ENCODE data around the gene RREB1.

- TF ChIP-seq CTCF (IDR thresholded peaks at IDR 0.05; ENCODE audit: poor library complexity, severe bottlenecking) (no peak), SMC3 (conservative IDR thresholded peaks at IDR 0.05; ENCODE audit: poor library complexity) (no peak), RAD21 (conservative IDR thresholded peaks at IDR 0.05) (no peak), EZH2 (IDR thresholded peaks at IDR 0.05; ENCODE audit: borderline replicate concordance, insufficient read depth, low read length, poor library complexity, severe bottlenecking) (no peak), POLR2AphosphoS5 (IDR thresholded peaks at IDR 0.05) (no peak), EP300 (conservative IDR thresholded peaks at IDR 0.05; ENCODE audit: poor library complexity, severe bottlenecking) (no peak)
These were observed 35.2 kb downstream of the RREB1 start for GRCh38 chr6:7142918-7143475.
